Right lung (tissue), 5 donors: ENCODE measurements around the gene PDE4D. TPM values are rescaled to one million over a fixed set of nuclear protein-coding genes. Genes with fewer than 3 reads are reported as not detected.

Experiments used
- DNase-seq, 2 donors: peaks; one replicate each; pipeline ENCODE4 v3.0.0-alpha.2; 2013
- polyA plus RNA-seq, 5 donors: library from polyadenylated mRNA; unstranded; fragments of 120-200 nt; gene quantifications; one replicate each; pipeline versions ENCODE4 v1.2.1 to v1.2.3, GENCODE V29; 2013; ENCODE audit warnings: inconsistent platforms in 1 of 5, low replicate concordance in 1 of 5; ENCODE audit not compliant: insufficient read length in 5 of 5, insufficient read depth in 1 of 5

Gene PDE4D
- polyA plus RNA-seq, 5 donors: 14.6 to 27.4 (median 22.0) TPM

GRCh38 chr5:59257488-59258400 is 635.8 kb downstream of the PDE4D start:
- DNase-seq: no peak

GRCh38 chr5:59256331-59256730 is 637.2 kb downstream of the PDE4D start:
- DNase-seq: no peak

GRCh38 chr5:59254055-59254687 is 639.4 kb downstream of the PDE4D start:
- no peak for DNase-seq

- DNase-seq: no peak
Measured at GRCh38 chr5:59253625-59254024, 639.9 kb downstream of the PDE4D start.

GRCh38 chr5:59251627-59252026 is 641.9 kb downstream of the PDE4D start:
- DNase-seq: no peak

GRCh38 chr5:59249726-59250125 is 643.8 kb downstream of the PDE4D start:
- no peak for DNase-seq

- no peak for DNase-seq
Measured at GRCh38 chr5:59249160-59249559, 644.4 kb downstream of the PDE4D start.

- DNase-seq: no peak
Measured at GRCh38 chr5:59246882-59247281, 646.6 kb downstream of the PDE4D start.

DNA sequence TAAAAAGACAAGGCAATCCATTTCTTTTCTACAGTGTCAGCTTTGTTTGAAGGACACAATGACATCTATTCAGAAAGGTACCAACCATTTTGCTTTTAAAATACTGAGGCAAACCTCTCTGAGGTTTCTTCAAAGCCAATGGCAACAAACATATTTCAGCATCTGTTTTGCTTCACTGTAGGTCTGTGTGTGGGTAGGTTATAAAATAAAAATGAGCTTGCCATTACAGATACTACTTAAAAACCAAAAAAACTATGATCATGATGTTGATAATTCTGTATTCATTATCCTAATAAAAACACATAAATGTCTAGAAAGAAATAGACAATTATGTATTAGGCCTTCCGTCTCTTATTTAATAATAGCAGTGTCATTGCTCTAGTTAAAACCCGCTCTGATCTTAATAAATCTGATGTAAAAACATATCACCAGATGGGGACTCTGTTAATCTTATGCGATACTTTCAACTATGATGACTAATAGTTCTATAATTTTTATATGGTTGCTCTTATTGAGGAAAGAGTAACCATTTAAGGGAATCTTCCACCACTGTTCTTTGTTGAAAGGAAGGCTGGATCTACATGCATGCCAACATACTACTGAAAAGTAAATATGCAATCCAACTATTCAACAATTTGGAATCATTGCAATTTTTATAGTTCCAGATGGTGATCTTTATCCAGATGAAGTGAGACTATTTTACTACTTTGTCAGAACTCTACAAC is 647.2 kb downstream of the PDE4D start:
- no peak for DNase-seq

DNA sequence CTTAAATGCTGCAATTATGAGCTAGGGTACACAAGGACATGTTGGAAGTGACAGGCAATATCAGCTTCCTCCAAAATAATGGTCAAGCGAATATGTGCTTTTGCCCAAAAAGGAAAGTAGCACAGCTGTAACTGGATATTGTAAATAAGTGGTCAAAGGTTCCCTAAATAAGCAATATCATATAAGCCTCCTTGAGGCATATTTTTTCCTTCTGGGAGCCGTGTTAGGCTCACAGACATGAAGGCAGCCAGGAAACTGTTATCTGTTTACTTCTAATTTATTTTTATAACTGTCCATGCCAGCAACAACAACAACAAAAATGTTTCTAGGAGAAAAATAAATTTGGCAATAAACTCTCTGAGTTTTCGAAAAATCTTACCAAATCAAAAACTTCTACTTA is 648.3 kb downstream of the PDE4D start:
- DNase-seq: no peak

DNA sequence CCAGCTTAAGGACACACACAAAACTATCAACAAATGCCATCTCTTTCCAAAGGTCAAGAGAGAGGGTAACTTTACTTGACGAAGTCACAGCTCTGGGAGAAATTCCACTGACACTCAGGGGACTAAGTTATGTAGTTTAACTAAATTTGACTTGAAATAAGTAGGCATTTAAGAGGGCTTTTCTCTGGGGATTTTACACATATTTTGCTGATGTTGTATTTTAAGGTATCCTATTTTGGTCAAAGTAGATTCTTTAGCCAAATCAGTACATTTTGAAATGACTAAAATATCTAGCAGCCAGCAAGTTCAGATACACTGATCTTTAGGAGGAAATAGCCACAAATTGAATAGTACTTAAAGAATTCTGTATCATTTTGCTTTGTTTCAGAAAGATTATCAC is 652.0 kb downstream of the PDE4D start:
- no peak for DNase-seq

GRCh38 chr5:59241119-59241518 is 652.4 kb downstream of the PDE4D start:
- no peak for DNase-seq

- DNase-seq: no peak
Measured at GRCh38 chr5:59238126-59238902, 655.2 kb downstream of the PDE4D start.

- no peak for DNase-seq
Measured at GRCh38 chr5:59236986-59237385, 656.5 kb downstream of the PDE4D start.

- no peak for DNase-seq
Measured at GRCh38 chr5:59236448-59236847, 657.1 kb downstream of the PDE4D start.

- DNase-seq: no peak
Measured at GRCh38 chr5:59234236-59234635, 659.3 kb downstream of the PDE4D start.

DNA sequence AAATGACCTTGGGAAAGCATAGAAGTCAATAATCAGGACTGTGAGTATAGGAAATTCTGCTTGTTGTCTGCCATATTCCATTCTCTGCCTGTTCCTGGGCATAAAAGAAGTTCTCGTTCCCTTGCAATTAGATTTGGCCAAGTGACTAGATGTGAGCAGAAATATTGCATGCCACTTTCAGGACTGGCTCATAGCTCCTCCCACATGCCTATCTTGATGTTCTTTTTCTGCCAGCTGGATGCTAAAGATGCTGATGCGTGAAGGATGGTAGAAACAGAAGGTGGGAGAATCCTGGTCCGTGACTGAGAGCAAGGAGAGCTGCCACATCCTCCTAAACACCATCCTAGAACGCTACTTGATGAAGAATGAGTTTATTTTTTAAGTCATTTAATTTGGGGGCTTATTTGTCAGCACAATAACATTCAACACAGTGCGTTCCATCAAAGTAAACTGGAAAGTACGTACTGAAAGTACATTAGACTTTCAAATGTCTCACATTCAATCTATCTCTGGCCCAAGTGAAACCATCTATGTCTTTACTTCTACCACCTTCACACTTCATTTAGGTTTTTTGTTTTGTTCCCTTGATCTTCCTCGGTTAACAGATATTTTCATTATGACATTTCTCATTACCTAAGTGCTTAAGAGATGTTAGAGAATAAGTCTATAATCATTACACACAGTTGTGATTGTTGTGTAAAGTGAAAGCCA is 662.1 kb downstream of the PDE4D start:
- no peak for DNase-seq

- no peak for DNase-seq
Measured at GRCh38 chr5:59222687-59223511, 670.6 kb downstream of the PDE4D start.

DNA sequence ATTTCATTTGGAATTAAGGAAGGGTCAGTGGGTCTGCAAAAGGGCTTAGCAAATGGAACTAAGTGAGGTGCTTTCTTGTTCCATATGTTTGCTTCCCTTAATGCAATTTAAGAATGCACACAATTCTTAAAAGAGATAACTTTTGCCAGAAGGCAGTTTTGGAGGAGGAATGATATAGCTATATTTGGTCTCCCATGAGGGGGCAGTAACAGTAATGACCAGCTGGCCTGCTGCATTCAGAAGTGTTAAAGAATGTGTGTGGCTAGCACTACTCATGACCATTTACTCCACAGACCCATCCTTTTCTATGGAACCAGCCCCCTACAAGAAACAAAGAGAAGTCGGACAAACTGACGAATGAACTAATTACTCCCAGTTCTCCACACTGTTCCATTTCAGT is 671.8 kb downstream of the PDE4D start:
- DNase-seq: no peak

DNA sequence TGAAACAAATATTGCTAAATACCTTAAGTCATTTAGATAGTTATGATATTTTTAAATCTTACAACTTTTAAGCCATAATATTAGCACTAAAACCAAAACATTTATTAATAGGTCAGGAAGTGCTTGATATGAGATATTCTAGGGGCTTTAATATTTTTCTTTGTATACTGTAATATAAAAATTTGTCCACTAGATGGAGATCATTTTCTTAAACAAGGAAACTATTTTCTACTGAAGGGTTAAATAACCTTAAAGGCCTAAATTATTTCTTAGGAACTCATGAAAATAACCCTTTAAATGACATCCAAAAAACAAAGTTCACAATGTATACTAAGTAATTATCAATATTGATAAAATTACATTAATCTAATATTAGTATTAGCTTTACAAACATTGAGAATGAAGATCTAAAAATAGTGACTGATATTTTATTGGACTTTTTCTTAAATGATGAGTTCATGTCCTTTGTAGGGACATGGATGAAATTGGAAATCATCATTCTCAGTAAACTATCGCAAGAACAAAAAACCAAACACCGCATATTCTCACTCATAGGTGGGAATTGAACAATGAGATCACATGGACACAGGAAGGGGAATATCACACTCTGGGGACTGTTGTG is 675.0 kb downstream of the PDE4D start:
- DNase-seq: no peak
